HepG2 (cell line): ENCODE data around the gene MUTYH. TPM values are rescaled to one million over a fixed set of nuclear protein-coding genes. Genes with fewer than 3 reads are reported as not detected.

Experiments
- ATF1 ChIP-seq: IDR thresholded peaks from 2 replicates; pipeline ENCODE4 v1.6.1; 2016; ENCODE audit warnings: mild to moderate bottlenecking, control low read depth
- CREB3 ChIP-seq: sonication (generic); formaldehyde crosslinking; IDR thresholded peaks from 2 replicates; pipeline ENCODE4 v1.5.0; 2020; ENCODE audit warnings: missing genetic modification reagents
- E2F5 ChIP-seq: sonication (generic); formaldehyde crosslinking; conservative IDR thresholded peaks from 2 replicates; pipeline ENCODE4 v1.4.0; 2020; ENCODE audit warnings: missing genetic modification reagents
- LRRFIP1 ChIP-seq: sonication (generic); formaldehyde crosslinking; conservative IDR thresholded peaks from 2 replicates; pipeline ENCODE4 v1.4.0; 2020; ENCODE audit warnings: missing genetic modification reagents
- SSRP1 ChIP-seq: IDR thresholded peaks from 2 replicates; pipeline ENCODE4 v1.6.1; 2016; ENCODE audit warnings: control low read depth
- ZNF281 ChIP-seq: sonication (generic); formaldehyde crosslinking; IDR thresholded peaks from 2 replicates; pipeline ENCODE4 v1.4.0; 2020; ENCODE audit warnings: missing genetic modification reagents, borderline replicate concordance
- ZNF407 ChIP-seq: sonication (generic); formaldehyde crosslinking; IDR thresholded peaks from one replicate; pipeline ENCODE4 v1.5.1; 2020; ENCODE audit warnings: mild to moderate bottlenecking, missing genetic modification reagents; ENCODE audit errors: not compliant biosample characterization
- ZNF777 ChIP-seq: sonication (generic); formaldehyde crosslinking; IDR thresholded peaks from 2 replicates; pipeline ENCODE4 v1.4.0; 2020; ENCODE audit warnings: missing genetic modification reagents
- polyA plus RNA-seq, 8 experiments: library from polyadenylated mRNA; depleted of rRNA in 3 of 8; stranded (reverse) in 7 of 8; unstranded in 1 of 8; fragments of >200 nt; fragmentation: Illumina TruSeq in 4 of 8; extraction: Trizol in 4 of 8; gene quantifications; 2 replicates each; pipeline versions ENCODE4 v1.2.1 to v1.2.3, GENCODE V29; 2011 to 2016; ENCODE audit warnings: low read depth in 4 of 8, missing spikeins in 1 of 8, mixed read lengths in 1 of 8; ENCODE audit not compliant: insufficient read depth in 1 of 8
- total RNA-seq, 5 experiments: library from RNA; depleted of rRNA; stranded (reverse); fragments of >200 nt; fragmentation: Illumina TruSeq; extraction: Trizol; gene quantifications; 2 replicates each; pipeline ENCODE4 v1.2.3, GENCODE V29; 2016; ENCODE audit warnings: low read depth in 1 of 5

MUTYH gene
- total and polyA plus RNA-seq, 2 of the 13 experiments (the other 11 are each of a cell fraction or from before 2014, with no cell fraction given) = 16.3 to 17.1 TPM

- TF ChIP-seq ZNF407 = no peak
- no peak for TF ChIP-seq LRRFIP1 (CRISPR knock-in tag)
- no peak for TF ChIP-seq E2F5 (CRISPR knock-in tag)
- no peak for TF ChIP-seq SSRP1 (CRISPR knock-in tag)
- TF ChIP-seq CREB3 (CRISPR knock-in tag) = no peak; the same call in 1 of the 2 replicates
- peak; percentile 28; the same call in 1 of the 2 replicates for TF ChIP-seq ZNF281 (CRISPR knock-in tag)
- TF ChIP-seq ATF1 (CRISPR knock-in tag) = no peak
- TF ChIP-seq ZNF777 (CRISPR knock-in tag) = peak; percentile 41; the same call in 1 of the 2 replicates
Measured at GRCh38 chr1:45303520-45304310, 36.5 kb downstream of the MUTYH start (continued).
